Gastrocnemius medialis (tissue), 4 donors: ENCODE results near the gene SERINC1. TPM values are rescaled to one million over a fixed set of nuclear protein-coding genes. Genes with fewer than 3 reads are reported as not detected.

ENCODE experiments used
- ATAC-seq, 2 donors: fragments of 150-250 bp; one replicate each; pipeline ENCODE4 v1.9.1; 2016
- DNase-seq, 2 donors: peaks; one replicate each; pipeline ENCODE4 v3.0.0-alpha.2; 2019
- H3K27ac ChIP-seq, 4 donors: fragments of 200-600 bp; sonication (generic); 1 replicate in 1 of 4; 2 replicates in 3 of 4; pipeline ENCODE4 v1.5.1; 2016 to 2018; ENCODE audit warnings: mild to moderate bottlenecking in 2 of 4, moderate library complexity in 1 of 4
- H3K27me3 ChIP-seq, 3 donors: fragments of 200-600 bp; sonication (generic) in 2 of 3; 1 replicate in 1 of 3; 2 replicates in 2 of 3; pipeline versions ENCODE4 v1.5.1 to v1.6.0; 2016 to 2019; ENCODE audit warnings: mild to moderate bottlenecking in 1 of 3, moderate library complexity in 1 of 3
- H3K36me3 ChIP-seq, 2 donors: fragments of 200-600 bp; sonication (generic) in 1 of 2; one replicate each; pipeline ENCODE4 v1.5.1; 2017 to 2018
- H3K4me1 ChIP-seq, 2 donors: fragments of 200-600 bp; sonication (generic) in 1 of 2; one replicate each; pipeline ENCODE4 v1.5.1; 2016 to 2017; ENCODE audit warnings: mild to moderate bottlenecking in 2 of 2
- H3K4me3 ChIP-seq, 4 donors: fragments of 200-600 bp; sonication (generic) in 3 of 4; 1 replicate in 1 of 4; 2 replicates in 3 of 4; pipeline ENCODE4 v1.5.1; 2016 to 2019; ENCODE audit warnings: mild to moderate bottlenecking in 2 of 4
- H3K9me3 ChIP-seq, 3 donors: fragments of 200-600 bp; sonication (generic) in 2 of 3; 1 replicate in 1 of 3; 2 replicates in 2 of 3; pipeline ENCODE4 v1.5.1; 2016 to 2019
- CTCF ChIP-seq, 5 experiments: fragments of 450-650 bp in 3 of 5; fragments of 200-600 bp in 2 of 5; sonication (generic) in 2 of 5; IDR thresholded peaks in 4 of 5; conservative IDR thresholded peaks in 1 of 5; 1 replicate in 4 of 5; 2 replicates in 1 of 5; pipeline ENCODE4 v1.5.1; 2016 to 2019; ENCODE audit warnings: antibody characterized with exemption in 5 of 5, mild to moderate bottlenecking in 3 of 5, moderate library complexity in 3 of 5
- POLR2A ChIP-seq, 2 donors: fragments of 450-650 bp; IDR thresholded peaks; one replicate each; pipeline ENCODE4 v1.6.1; 2017; ENCODE audit warnings: antibody characterized with exemption in 2 of 2, mild to moderate bottlenecking in 2 of 2, moderate library complexity in 2 of 2
- in situ Hi-C, 4 donors: fragments of 200-750 bp; cut with MboI; loops; one replicate each; pipeline versions ENCODE4 v1.15.0 to v1.8.0; 2017; ENCODE audit warnings: low sequenced_read_pairs in 4 of 4
- intact Hi-C: fragments of 100-400 bp; cut with DNase I; formaldehyde crosslinking; loops from one replicate; pipeline ENCODE4 v1.15.1; 2023; ENCODE audit warnings: low total_unique reads
- total RNA-seq, 4 donors: library from RNA; depleted of rRNA; stranded (reverse); fragments of >200 nt; gene quantifications; one replicate each; pipeline versions ENCODE4 v1.1.0 to v1.2.3, GENCODE V29; 2016

Gene SERINC1
- total RNA-seq, 4 donors from 2014 or later: 161 to 273 (median 198) TPM

- no peak for DNase-seq
- H3K27ac ChIP-seq: no peak overlapping the region
- intact Hi-C loops (no loop called here), in situ Hi-C loops (no loop called here)
- no peaks in the 10 kb centered on the region for H3K9me3 ChIP-seq
- H3K4me1 ChIP-seq: peaks cover 2 to 6% of the 10 kb centered on the region in 2 donors
- no peak overlapping the region for H3K4me3 ChIP-seq
- H3K36me3 ChIP-seq: peaks cover 3 to 70% of the 10 kb centered on the region in 2 donors
- H3K27me3 ChIP-seq: no peaks in the 10 kb centered on the region
- TF ChIP-seq POLR2A (IDR thresholded peaks at IDR 0.05) (no peak), CTCF (IDR thresholded peaks at IDR 0.05 in 4 of 5, conservative IDR thresholded peaks at IDR 0.05 in 1 of 5) (no peak)
- ATAC-seq: no peak
Measured at GRCh38 chr6:122422614-122423267, 48.9 kb downstream of the SERINC1 start.

- no peak for DNase-seq
- intact Hi-C loops: no loop called here
- Histone ChIP-seq H3K36me3 (peaks cover 3 to 63% of the 10 kb centered on the region in 2 donors), H3K27ac (no peak overlapping the region), H3K27me3 (no peaks in the 10 kb centered on the region), H3K4me1 (peaks cover 9 to 13% of the 10 kb centered on the region in 2 donors), H3K9me3 (no peaks in the 10 kb centered on the region), H3K4me3 (no peak overlapping the region)
- no peak for ATAC-seq
- in situ Hi-C loops: no loop called here
- TF ChIP-seq POLR2A (IDR thresholded peaks at IDR 0.05): no peak
- no peak for TF ChIP-seq CTCF (IDR thresholded peaks at IDR 0.05 in 4 of 5, conservative IDR thresholded peaks at IDR 0.05 in 1 of 5)
Measured at GRCh38 chr6:122422003-122422402, 49.6 kb downstream of the SERINC1 start.

- H3K27me3 ChIP-seq: no peaks in the 10 kb centered on the region
- H3K4me1 ChIP-seq: peaks cover 23 to 54% of the 10 kb centered on the region in 2 donors
- peak overlapping the region; percentile 76 to 100 (median 88) for H3K27ac ChIP-seq
- TF ChIP-seq POLR2A (IDR thresholded peaks at IDR 0.05): no peak
- no peak for TF ChIP-seq CTCF (IDR thresholded peaks at IDR 0.05 in 4 of 5, conservative IDR thresholded peaks at IDR 0.05 in 1 of 5)
- ATAC-seq (peak; percentile 95 to 98), DNase-seq (peak; percentile 25 to 34)
- H3K9me3 ChIP-seq: no peaks in the 10 kb centered on the region
- peaks cover 0 to 13% of the 10 kb centered on the region in 2 donors for H3K36me3 ChIP-seq
- intact Hi-C loops (loop anchor here (2.0 to 5.0 kb wide), 2 partner anchors 16 to 55 kb away; partner anchors contain the start of gene SERINC1), in situ Hi-C loops (no loop called here)
- peak overlapping the region in 1 of 4 donors; percentile 1 for H3K4me3 ChIP-seq
Measured at GRCh38 chr6:122416825-122417224, 54.8 kb downstream of the SERINC1 start.

GRCh38 chr6:122412001-122412400, 59.6 kb downstream of the SERINC1 start:
- intact Hi-C loops (no loop called here), in situ Hi-C loops (no loop called here)
- no peaks in the 10 kb centered on the region for H3K9me3 ChIP-seq
- H3K4me3 ChIP-seq: no peak overlapping the region
- H3K4me1 ChIP-seq: peaks cover 49 to 85% of the 10 kb centered on the region in 2 donors
- ATAC-seq: peak in 1 of 2 donors; percentile 35
- H3K36me3 ChIP-seq: no peaks in the 10 kb centered on the region
- no peak for DNase-seq
- H3K27ac ChIP-seq: peak overlapping the region; percentile 76 to 100 (median 88)
- TF ChIP-seq POLR2A (IDR thresholded peaks at IDR 0.05) (no peak), CTCF (IDR thresholded peaks at IDR 0.05 in 4 of 5, conservative IDR thresholded peaks at IDR 0.05 in 1 of 5) (no peak)
- H3K27me3 ChIP-seq: no peaks in the 10 kb centered on the region
